Stimulated activated CD4-positive, alpha-beta T cell treated with anti-CD3 and anti-CD28 coated beads, TNF-alpha, amount 100 ng/mL, for 24 hours (primary cell): ENCODE results near the gene SLC25A52.
"Not testable (repeated sequence)": the region's sequence is repeated elsewhere in the genome, so short reads cannot be mapped to it uniquely, and the experiment has no call there.

Experiments used
- DNase-seq, 3 experiments: peaks; one replicate each; pipeline ENCODE4 v3.0.0-alpha.2; 2020; ENCODE audit warnings: low read depth in 3 of 3

SLC25A52 gene

GRCh38 chr18:31740180-31740579, 20.5 kb downstream of the SLC25A52 start:
- no peak for DNase-seq

GRCh38 chr18:31739651-31740050, 21.0 kb downstream of the SLC25A52 start:
- no peak for DNase-seq

DNA sequence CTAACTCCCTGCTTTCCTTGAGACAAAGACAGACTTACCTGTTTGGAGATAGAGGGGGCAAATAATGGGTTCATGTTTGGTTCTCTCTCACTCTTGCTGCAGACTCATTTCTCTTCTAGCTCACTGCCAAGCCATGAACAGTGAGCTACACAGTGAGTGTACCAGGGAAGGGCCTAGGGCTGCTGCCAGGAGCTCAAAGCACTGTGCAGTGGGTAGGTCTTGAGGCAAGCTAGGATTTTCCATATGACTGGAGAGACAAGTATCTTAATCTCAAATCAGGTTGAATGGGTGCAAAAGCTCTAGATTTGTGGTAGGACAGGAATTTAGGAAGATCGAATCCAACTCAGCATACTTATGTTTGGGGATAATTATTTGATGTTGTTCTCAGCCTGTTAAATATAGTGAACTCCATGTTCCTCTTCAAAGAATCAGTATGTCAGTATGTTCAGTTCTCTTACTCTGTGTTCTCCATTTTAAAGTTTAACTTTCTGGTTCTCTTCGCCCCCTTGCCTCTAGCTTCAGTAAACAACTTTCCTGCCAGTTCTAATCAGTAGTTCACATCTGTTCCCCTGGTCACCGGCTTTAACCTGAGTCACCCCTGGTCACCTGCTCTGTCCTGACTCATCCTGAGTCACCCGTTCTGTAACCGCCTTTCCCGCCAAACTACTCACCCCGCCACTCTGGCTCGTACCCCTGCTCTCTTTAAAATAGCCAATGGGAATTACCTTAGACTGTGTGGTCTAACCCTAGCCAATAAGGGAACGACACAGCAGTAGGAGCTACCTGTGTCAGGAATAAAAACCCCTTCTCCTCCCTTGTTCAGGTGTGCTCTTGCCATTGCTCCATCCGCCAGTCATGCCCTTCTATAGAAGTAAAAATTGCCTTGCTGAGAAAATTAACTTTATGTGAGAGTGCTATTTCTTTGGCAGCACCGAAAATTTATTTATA, 21.9 kb downstream of the SLC25A52 start:
- no peak for DNase-seq

DNA sequence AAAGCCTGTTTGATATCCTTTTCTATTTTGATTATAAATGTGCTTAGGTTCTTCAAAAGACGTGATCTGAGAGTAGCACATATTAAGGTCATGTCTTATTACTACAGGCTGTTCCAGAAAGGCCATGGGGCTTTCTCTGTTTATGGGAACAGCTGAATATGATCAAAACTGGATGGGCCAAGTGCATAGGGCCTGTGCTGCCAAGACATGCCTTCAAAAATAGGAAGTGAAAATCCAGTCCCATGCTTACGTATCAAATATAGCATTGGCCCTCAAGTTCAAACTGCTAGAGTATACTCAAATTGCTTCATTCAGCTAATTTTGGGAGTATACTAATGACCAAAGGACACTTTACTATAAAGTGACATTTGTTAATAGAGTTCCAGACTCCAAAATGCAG, 24.1 kb downstream of the SLC25A52 start:
- no peak for DNase-seq

DNA sequence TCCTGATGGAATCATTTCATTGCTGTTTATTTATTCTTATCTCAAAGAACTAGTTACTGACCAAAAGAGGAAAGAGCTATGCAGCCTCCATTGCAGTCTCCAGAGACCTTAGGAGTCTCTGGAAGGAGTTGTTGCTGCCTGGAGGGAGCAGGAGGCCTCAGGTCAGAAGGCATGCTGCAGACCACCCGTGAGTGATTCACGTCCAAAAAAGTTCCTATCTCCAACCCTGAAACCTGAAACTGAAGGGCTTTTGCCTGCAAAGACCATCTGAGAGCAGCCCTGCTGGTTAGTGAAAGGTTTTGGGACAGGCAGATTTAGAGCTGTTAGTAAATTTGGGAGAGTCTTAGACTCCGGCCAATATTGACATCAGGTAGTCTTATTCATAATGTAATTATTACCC, 29.1 kb downstream of the SLC25A52 start:
- DNase-seq: no peak

GRCh38 chr18:31729196-31729595, 31.5 kb downstream of the SLC25A52 start:
- not testable (repeated sequence) for DNase-seq

- DNase-seq: no peak
Measured at GRCh38 chr18:31723990-31724711, 36.5 kb downstream of the SLC25A52 start.

DNA sequence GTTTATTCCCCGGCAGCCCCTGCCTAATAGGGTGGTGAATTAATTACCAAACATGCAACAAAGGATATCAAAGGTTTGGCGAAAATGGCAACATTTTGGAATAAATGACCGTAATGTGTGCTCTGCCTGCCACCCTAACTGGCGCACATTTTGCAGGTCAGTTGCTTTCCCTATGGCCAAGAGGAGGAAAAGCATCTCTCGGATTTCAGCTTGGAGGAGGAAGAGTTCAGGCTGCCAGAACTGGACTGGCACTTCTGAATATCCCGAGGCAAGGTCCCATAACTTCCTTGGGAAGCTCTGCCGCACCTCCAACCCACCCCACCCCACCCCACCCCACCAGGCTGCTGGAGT, 37.1 kb downstream of the SLC25A52 start:
- DNase-seq: no peak

DNA sequence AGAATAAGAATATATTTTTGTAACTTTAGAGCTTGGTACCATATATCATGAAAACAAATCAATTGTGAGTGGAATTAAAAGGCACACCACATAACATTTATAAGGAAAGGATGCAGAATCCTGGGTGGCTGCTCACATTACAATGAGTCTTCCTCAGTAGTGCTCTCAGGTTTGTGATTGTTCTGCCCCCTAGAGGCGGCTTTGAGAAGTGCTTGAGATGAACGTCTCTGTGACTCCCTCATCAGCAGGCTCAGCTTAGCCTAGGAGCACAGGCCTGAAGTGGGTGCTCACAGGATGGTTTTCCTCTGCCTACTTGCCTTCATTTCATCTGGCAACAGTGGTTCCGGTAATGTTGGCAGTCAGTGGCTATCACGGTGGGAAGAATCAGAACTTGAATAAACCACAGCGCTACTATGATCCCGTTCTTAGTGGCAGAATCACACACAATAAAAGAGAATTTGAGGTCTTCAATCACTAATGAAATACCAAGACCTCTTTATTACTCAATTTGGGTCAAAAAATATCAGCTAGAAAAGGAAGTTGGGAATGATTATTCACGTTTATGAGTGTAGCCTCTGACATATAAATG, 38.2 kb downstream of the SLC25A52 start:
- DNase-seq: peak; percentile 60 to 76 (median 63)

DNA sequence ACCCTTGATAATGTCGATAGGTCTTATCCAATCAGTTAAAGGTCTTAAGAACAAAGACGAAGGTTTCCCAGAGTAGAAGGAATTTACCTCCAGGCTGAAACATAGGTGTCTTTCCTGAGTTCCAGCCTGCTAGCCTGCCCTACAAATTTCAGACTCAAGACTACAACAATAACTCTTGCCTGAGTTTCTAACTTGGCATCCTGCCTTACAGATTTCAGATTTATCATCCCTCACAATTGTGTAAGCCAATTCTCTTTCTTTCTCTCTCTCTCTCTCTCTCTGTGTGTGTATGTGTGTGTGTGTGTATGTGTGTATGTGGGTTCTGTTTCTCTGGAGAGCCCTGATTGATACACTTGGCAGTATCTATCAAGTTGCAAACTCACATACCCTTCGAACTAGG, 39.1 kb downstream of the SLC25A52 start:
- no peak for DNase-seq

GRCh38 chr18:31720867-31721266, 39.8 kb downstream of the SLC25A52 start:
- no peak for DNase-seq

GRCh38 chr18:31719363-31720006, 41.2 kb downstream of the SLC25A52 start:
- no peak for DNase-seq

DNA sequence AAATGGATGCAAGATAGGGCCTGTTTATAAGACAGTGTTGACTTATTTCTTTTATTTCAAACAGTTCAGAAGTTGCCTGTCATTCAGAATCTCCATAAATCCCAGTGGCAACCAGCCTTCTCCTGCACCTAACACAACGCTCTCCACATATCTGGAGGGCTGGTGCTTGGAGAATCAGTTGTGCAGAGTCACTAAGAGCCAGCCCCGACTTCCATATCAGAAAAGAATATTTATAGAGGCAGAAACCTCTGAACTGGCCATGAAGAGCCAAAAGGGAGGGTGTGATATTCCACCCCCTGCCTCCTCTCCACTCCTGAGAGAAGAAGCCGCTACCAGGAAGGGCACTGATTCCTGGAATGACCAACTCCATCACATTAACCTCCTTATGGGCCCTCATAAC, 42.3 kb downstream of the SLC25A52 start:
- no peak for DNase-seq

DNA sequence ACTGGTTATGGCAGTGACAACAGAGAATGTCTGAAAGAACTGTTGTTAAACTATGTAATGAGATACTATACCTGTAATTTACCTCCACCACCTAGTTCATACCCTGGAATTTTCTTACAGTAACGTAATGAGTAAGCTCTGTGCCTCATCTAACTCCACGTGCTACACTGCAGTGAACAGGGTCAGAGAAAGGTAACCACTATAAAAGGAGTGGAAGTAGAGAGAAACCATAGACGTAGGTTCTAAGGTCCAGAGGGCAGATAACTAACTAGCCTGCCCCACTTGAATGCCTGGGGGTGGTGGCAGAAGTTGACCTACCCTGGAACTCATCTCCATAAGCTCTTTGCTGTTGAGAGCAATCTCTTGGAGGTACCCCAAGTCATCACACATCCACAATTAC, 44.3 kb downstream of the SLC25A52 start:
- no peak for DNase-seq

DNA sequence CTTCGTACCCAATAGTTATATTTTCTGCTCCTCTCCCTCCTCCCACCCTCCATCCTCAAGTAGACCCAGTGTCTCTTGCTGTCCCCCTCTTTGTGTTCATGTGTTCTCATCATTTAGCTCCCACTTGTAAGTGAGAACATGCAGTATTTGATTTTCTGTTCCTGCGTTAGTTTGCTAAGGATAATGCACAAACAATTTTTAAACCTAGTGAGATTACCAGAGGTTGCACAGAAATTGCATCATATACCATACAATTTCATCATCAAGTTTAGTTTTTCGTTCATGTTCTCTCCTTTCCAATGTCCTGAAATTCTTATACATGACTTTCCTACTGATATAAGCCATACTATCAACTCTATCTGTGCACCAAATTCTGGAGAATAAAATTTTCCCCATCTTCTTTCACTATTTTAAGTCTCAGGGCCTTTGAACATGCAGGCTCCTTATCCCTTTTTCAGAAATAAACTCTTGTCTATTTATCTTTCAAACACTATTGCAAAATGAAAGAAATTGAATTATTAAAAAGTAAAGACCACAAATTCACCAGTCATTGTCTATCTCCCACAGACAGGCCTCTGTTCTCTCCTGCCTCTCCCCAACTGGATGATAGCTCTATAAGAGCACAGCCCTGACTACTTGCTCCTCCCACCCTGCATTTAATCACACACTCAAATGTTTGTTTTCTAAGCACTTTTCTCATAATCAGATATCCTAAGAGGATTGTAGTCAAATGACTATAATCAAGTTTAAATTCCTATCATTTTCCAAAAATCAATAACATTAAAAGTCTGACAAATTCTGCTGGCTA, 49.1 kb downstream of the SLC25A52 start:
- no peak for DNase-seq

GRCh38 chr18:31710826-31711225, 49.9 kb downstream of the SLC25A52 start:
- DNase-seq: no peak
